ENCODE measurements around the gene SDK1. TPM values are rescaled to one million over a fixed set of nuclear protein-coding genes. Genes with fewer than 3 reads are reported as not detected.

The SDK1 gene
- total RNA-seq, 1 donor from 2014 or later = 3.9 TPM

DNA sequence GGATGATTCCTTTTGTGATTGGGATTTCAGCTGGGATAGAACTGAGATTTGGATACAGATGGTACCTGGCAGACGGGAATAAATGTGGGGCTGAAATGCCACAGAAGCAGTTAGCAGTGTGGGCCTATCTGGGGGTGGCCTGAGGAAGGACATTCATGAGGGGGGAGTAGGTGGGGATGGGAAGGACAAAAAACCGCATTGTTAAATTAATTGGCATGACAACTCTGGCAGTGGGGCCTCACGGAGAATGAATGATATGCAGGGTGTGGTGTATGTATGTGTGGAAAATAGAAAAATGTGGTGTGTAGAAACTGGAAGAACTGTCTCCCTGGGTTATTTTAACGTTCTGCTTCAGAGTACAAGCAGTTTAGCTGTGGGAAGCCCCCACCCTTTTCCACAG lies 17.8 kb downstream of the SDK1 start:
- TF ChIP-seq, protein P1, sequence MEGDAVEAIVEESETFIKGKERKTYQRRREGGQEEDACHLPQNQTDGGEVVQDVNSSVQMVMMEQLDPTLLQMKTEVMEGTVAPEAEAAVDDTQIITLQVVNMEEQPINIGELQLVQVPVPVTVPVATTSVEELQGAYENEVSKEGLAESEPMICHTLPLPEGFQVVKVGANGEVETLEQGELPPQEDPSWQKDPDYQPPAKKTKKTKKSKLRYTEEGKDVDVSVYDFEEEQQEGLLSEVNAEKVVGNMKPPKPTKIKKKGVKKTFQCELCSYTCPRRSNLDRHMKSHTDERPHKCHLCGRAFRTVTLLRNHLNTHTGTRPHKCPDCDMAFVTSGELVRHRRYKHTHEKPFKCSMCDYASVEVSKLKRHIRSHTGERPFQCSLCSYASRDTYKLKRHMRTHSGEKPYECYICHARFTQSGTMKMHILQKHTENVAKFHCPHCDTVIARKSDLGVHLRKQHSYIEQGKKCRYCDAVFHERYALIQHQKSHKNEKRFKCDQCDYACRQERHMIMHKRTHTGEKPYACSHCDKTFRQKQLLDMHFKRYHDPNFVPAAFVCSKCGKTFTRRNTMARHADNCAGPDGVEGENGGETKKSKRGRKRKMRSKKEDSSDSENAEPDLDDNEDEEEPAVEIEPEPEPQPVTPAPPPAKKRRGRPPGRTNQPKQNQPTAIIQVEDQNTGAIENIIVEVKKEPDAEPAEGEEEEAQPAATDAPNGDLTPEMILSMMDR (IDR thresholded peaks at IDR 0.05; ENCODE audit: insufficient read depth, low read length, poor library complexity, severe bottlenecking) = no peak

DNA sequence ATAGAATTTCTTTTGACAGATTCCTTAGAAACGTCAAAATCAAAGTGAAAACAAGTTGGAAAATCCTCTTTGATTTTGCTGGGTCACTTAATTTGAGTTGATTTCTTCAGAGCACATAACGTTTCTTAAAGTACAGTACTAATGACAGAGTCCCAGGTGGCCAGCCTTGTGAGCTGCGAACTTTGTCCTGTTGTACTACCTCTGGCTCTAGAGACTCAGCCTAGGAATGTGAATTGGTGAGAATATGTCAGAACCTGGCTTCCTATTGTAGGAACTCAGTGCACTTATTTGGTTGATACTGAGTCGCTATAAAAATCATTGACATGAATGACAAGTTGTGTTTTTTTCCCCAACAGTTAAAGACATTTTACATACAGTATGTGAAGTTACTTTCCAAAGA lies 20.2 kb downstream of the SDK1 start:
- TF ChIP-seq, protein P1 (IDR thresholded peaks at IDR 0.05; ENCODE audit: insufficient read depth, low read length, poor library complexity, severe bottlenecking) = no peak
- Histone ChIP-seq H3K27me3 (ENCODE audit: control insufficient read depth, insufficient read depth, low read length) (no peaks in the 10 kb centered on the region), H3K36me3 (ENCODE audit: control insufficient read depth, insufficient read depth, low read length) (no peaks in the 10 kb centered on the region), H3K4me3 (ENCODE audit: low read depth, low read length) (no peak overlapping the region)
- no peak for DNase-seq (ENCODE audit: low read depth)

More for the DNA sequence above, 17.8 kb downstream of the SDK1 start:
- Histone ChIP-seq H3K36me3 (ENCODE audit: control insufficient read depth, insufficient read depth, low read length) (no peaks in the 10 kb centered on the region), H3K4me3 (ENCODE audit: low read depth, low read length) (no peak overlapping the region), H3K27me3 (ENCODE audit: control insufficient read depth, insufficient read depth, low read length) (no peaks in the 10 kb centered on the region)
- DNase-seq (ENCODE audit: low read depth) = no peak

DNA sequence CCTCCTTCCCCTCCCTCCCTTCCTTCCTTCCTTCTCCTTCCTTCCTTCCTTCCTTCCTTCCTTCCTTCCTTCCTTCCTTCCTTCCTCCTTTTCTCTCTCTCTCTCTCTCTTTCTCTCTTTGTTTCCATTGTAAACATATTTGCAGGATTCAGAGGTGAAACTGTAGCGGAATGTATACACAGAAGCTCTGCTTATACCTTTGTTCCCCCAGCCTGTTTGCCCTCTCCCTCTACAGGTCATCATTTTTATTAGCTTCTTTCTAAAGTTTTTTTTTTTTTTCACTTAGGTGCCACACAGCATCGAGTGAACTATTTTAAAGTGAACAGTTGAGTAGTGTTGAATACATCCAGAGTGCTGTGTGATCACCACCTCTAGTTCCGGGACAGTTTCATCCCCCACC lies 20.7 kb downstream of the SDK1 start:
- TF ChIP-seq, protein P1 (IDR thresholded peaks at IDR 0.05; ENCODE audit: insufficient read depth, low read length, poor library complexity, severe bottlenecking) = no peak
- no peak for DNase-seq (ENCODE audit: low read depth)

DNA sequence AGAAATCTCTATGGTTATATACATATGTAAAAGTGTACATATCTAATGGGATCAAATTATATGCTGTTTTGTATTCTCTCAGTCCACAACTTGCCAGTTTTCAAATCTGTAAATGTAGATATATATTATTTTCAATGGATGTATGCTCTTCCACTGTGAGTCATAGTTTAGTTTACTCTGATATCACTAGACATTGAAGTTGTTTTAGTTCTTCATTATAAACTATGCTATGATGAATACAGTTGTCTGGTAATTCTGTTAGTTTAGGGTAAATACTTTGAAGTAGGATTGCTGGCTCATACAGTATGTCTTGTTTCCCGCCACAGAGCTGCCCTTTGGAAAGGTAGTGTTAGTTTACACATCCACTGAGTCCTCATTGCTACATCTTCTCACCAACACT lies 25.2 kb downstream of the SDK1 start:
- Histone ChIP-seq H3K4me3 (ENCODE audit: low read depth, low read length) (no peak overlapping the region), H3K27me3 (ENCODE audit: control insufficient read depth, insufficient read depth, low read length) (no peaks in the 10 kb centered on the region), H3K36me3 (ENCODE audit: control insufficient read depth, insufficient read depth, low read length) (no peaks in the 10 kb centered on the region)
- DNase-seq (ENCODE audit: low read depth) = no peak
- TF ChIP-seq, protein P1 (IDR thresholded peaks at IDR 0.05; ENCODE audit: insufficient read depth, low read length, poor library complexity, severe bottlenecking) = no peak

More for the DNA sequence above, 20.7 kb downstream of the SDK1 start:
- H3K4me3 ChIP-seq (ENCODE audit: low read depth, low read length) = no peak overlapping the region
- H3K36me3 ChIP-seq (ENCODE audit: control insufficient read depth, insufficient read depth, low read length) = no peaks in the 10 kb centered on the region
- no peaks in the 10 kb centered on the region for H3K27me3 ChIP-seq (ENCODE audit: control insufficient read depth, insufficient read depth, low read length)

DNA sequence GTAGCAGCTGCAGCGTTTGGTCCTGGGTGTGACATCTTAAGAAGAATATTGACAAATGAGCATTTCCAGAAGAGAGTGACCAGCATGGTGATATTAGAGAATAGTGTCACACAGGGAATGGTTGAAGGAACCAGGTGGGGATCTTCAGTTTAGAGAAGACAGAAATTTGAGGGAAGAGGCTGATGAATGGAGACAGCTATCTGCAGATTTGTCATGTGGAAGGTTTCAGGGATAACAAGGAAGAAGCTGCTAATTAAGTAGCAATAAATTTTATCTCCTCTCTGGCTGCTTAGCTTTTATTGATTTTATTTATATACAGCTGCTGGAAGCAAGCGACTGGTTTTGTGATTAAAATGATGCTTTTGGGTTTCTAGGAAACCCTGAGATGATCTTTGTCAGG lies 26.0 kb downstream of the SDK1 start:
- no peak for DNase-seq (ENCODE audit: low read depth)
- TF ChIP-seq, protein P1 (IDR thresholded peaks at IDR 0.05; ENCODE audit: insufficient read depth, low read length, poor library complexity, severe bottlenecking) = no peak

DNA sequence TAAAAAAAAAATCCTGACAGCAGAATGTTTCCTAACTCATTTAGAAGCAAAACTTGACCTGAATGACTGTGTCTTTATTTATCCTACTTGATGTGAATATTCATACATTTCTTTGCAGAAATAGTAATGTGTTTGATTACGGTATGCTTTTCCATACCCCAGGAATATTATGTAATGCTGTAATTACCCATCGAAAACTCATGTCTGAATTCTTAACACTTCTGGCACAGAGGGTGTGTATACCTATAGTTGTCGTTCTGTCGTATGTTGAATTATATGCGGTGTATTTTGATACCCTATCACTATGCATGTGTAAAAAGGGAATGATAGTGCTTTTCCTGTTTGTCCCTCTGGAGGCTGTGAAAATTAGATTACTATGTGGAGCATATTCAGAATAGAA lies 26.6 kb downstream of the SDK1 start:
- Histone ChIP-seq H3K27me3 (ENCODE audit: control insufficient read depth, insufficient read depth, low read length) (no peaks in the 10 kb centered on the region), H3K36me3 (ENCODE audit: control insufficient read depth, insufficient read depth, low read length) (no peaks in the 10 kb centered on the region), H3K4me3 (ENCODE audit: low read depth, low read length) (no peak overlapping the region)
- DNase-seq (ENCODE audit: low read depth) = no peak
- TF ChIP-seq, protein P1 (IDR thresholded peaks at IDR 0.05; ENCODE audit: insufficient read depth, low read length, poor library complexity, severe bottlenecking) = no peak

More for the DNA sequence above, 26.0 kb downstream of the SDK1 start:
- H3K27me3 ChIP-seq (ENCODE audit: control insufficient read depth, insufficient read depth, low read length) = no peaks in the 10 kb centered on the region
- H3K36me3 ChIP-seq (ENCODE audit: control insufficient read depth, insufficient read depth, low read length) = no peaks in the 10 kb centered on the region
- H3K4me3 ChIP-seq (ENCODE audit: low read depth, low read length) = no peak overlapping the region

All from kidney epithelial cell (primary cell).